Erythroblast (primary cell): ENCODE measurements around the gene DYNLRB1.

Experiments used
- GATA1 ChIP-seq: IDR thresholded peaks from 2 replicates; pipeline ENCODE4 v1.6.1; 2011; ENCODE audit warnings: low read depth, mild to moderate bottlenecking, control low read depth, low read length, moderate library complexity
- POLR2A ChIP-seq: IDR thresholded peaks from 2 replicates; pipeline ENCODE4 v1.6.1; 2011; ENCODE audit warnings: mild to moderate bottlenecking, low read length

- TF ChIP-seq POLR2A (no peak), GATA1 (no peak)
Observed at GRCh38 chr20:34493646-34494045, 22.6 kb upstream of the DYNLRB1 start.
